A549 (cell line): Measurements from ENCODE around the gene ZNF469. TPM values are rescaled to one million over a fixed set of nuclear protein-coding genes. Genes with fewer than 3 reads are reported as not detected.

Experiments
- ATAC-seq, 2 experiments: fragments of 200-7000 bp in 1 of 2; fragments of >200 bp in 1 of 2; cut with Nextera tagmentation in 1 of 2; cut with Tn5 transposase in 1 of 2; 3 replicates each; pipeline versions ENCODE4 v1.8.0 to v1.9.1; 2018 to 2020; ENCODE audit warnings: mild to moderate bottlenecking in 1 of 2, moderate library complexity in 1 of 2
- CTCF ChIA-PET: fragments of 300-600 bp; sonication (Branson Sonifier 250); formaldehyde crosslinking; extraction: SDS; loops from one replicate; lab custom pipeline; 2021; ENCODE audit warnings: antibody characterized with exemption, inconsistent platforms; lab: Yijun Ruan, JAX
- POLR2A ChIA-PET: fragments of 350-600 bp; formaldehyde crosslinking; extraction: SDS; loops from one replicate; lab custom pipeline; 2021; ENCODE audit warnings: antibody characterized with exemption, inconsistent platforms; lab: Yijun Ruan, JAX
- DNase-seq, 2 experiments: peaks; one replicate each; pipeline versions ENCODE4 v3.0.0 to v3.0.0-alpha.2; 2011 to 2016; ENCODE audit warnings: low read depth in 1 of 2, low spot score in 1 of 2
- FAIRE-seq: peaks from 2 replicates; lab custom pipeline; 2011; peaks lifted over from hg19 to GRCh38; lab: Jason Lieb, UNC
- H3K27ac ChIP-seq, 2 experiments: fragments of >200 bp; sonication (Bioruptor Twin); formaldehyde crosslinking; 3 replicates each; pipeline ENCODE4 v1.5.1; 2016 to 2017
- H3K4me1 ChIP-seq: fragments of >200 bp; sonication (Bioruptor Twin); formaldehyde crosslinking; 3 replicates; pipeline ENCODE4 v1.6.1; 2016
- H3K4me2 ChIP-seq: fragments of >200 bp; sonication (Bioruptor Twin); formaldehyde crosslinking; 3 replicates; pipeline ENCODE4 v1.6.1; 2016
- H3K4me3 ChIP-seq: fragments of >200 bp; sonication (Bioruptor Twin); formaldehyde crosslinking; 3 replicates; pipeline ENCODE4 v1.5.1; 2016
- H3K9me3 ChIP-seq: fragments of >200 bp; sonication (Bioruptor Twin); formaldehyde crosslinking; 3 replicates; pipeline ENCODE4 v1.6.1; 2016
- CBX2 ChIP-seq: fragments of 200-600 bp; sonication (generic); IDR thresholded peaks from 2 replicates; pipeline ENCODE4 v1.6.1; 2016; ENCODE audit warnings: low read depth, mild to moderate bottlenecking, borderline replicate concordance
- CBX8 ChIP-seq: fragments of 200-600 bp; sonication (generic); IDR thresholded peaks from 2 replicates; pipeline ENCODE4 v1.6.1; 2016
- CHD2 ChIP-seq: fragments of 150-350 bp; IDR thresholded peaks from 2 replicates; pipeline ENCODE4 v1.6.1; 2014; ENCODE audit warnings: low read length; ENCODE audit not compliant: partially characterized antibody
- CHD4 ChIP-seq: fragments of 200-600 bp; sonication (generic); IDR thresholded peaks from 2 replicates; pipeline ENCODE4 v1.6.1; 2016; ENCODE audit warnings: antibody characterized with exemption, mild to moderate bottlenecking, borderline replicate concordance
- CTCF ChIP-seq: fragments of >200 bp; sonication (Bioruptor Twin); formaldehyde crosslinking; IDR thresholded peaks from 3 replicates; pipeline ENCODE4 v1.5.1; 2016
- FOSB ChIP-seq: fragments of 250-450 bp; sonication (Bioruptor Pico); IDR thresholded peaks from 2 replicates; pipeline ENCODE4 v1.5.0; 2020; ENCODE audit warnings: mild to moderate bottlenecking, moderate library complexity
- FOSL2 ChIP-seq, 2 experiments: fragments of 450-650 bp in 1 of 2; fragments of >200 bp in 1 of 2; sonication (Bioruptor Twin) in 1 of 2; formaldehyde crosslinking; IDR thresholded peaks; 2 replicates each; pipeline versions ENCODE4 v1.5.0 to v1.6.1; 2016 to 2020; ENCODE audit warnings: mild to moderate bottlenecking in 1 of 2, moderate library complexity in 1 of 2
- HDAC2 ChIP-seq: fragments of 200-600 bp; sonication (generic); IDR thresholded peaks from 2 replicates; pipeline ENCODE4 v1.6.1; 2016
- HOXA7 ChIP-seq: fragments of 250-450 bp; sonication (Bioruptor Pico); IDR thresholded peaks from 2 replicates; pipeline ENCODE4 v1.5.0; 2020; ENCODE audit warnings: mild to moderate bottlenecking, moderate library complexity
- HOXB5 ChIP-seq: fragments of 250-450 bp; sonication (Bioruptor Pico); IDR thresholded peaks from 2 replicates; pipeline ENCODE4 v1.5.0; 2020; ENCODE audit warnings: mild to moderate bottlenecking, moderate library complexity
- JUNB ChIP-seq: fragments of >200 bp; sonication (Bioruptor Twin); formaldehyde crosslinking; IDR thresholded peaks from 2 replicates; pipeline ENCODE4 v1.6.1; 2016
- KDM1A ChIP-seq: fragments of 200-600 bp; sonication (generic); IDR thresholded peaks from 2 replicates; pipeline ENCODE4 v1.6.1; 2016; ENCODE audit warnings: low read depth, mild to moderate bottlenecking
- MAX ChIP-seq: IDR thresholded peaks from 2 replicates; pipeline ENCODE4 v1.6.1; 2012
- MYC ChIP-seq: IDR thresholded peaks from 2 replicates; pipeline ENCODE4 v1.6.1; 2012; ENCODE audit warnings: mild to moderate bottlenecking, inconsistent platforms, low read length, improper control_type of control experiment, borderline replicate concordance
- NPAS2 ChIP-seq: fragments of 250-450 bp; sonication (Bioruptor Pico); IDR thresholded peaks from 2 replicates; pipeline ENCODE4 v1.8.0; 2022; ENCODE audit warnings: mild to moderate bottlenecking, moderate library complexity, borderline replicate concordance
- NR3C1 ChIP-seq: fragments of >200 bp; sonication (Bioruptor Twin); formaldehyde crosslinking; IDR thresholded peaks from 3 replicates; pipeline ENCODE4 v1.6.1; 2017
- PHF8 ChIP-seq: fragments of 200-600 bp; sonication (generic); IDR thresholded peaks from 2 replicates; pipeline ENCODE4 v1.6.1; 2016; ENCODE audit warnings: low read depth, mild to moderate bottlenecking, antibody characterized with exemption, moderate library complexity, borderline replicate concordance
- POLR2A ChIP-seq: IDR thresholded peaks from 2 replicates; pipeline ENCODE4 v1.6.1; 2012; ENCODE audit warnings: mild to moderate bottlenecking, low read length
- POLR2AphosphoS2 ChIP-seq: conservative IDR thresholded peaks from 2 replicates; pipeline ENCODE4 v1.6.1; 2012; ENCODE audit warnings: low read length, improper control_type of control experiment, inconsistent platforms
- RAD21 ChIP-seq, 2 experiments: fragments of >200 bp in 1 of 2; sonication (Bioruptor Twin) in 1 of 2; formaldehyde crosslinking in 1 of 2; IDR thresholded peaks in 1 of 2; conservative IDR thresholded peaks in 1 of 2; 2 replicates in 1 of 2; 3 replicates in 1 of 2; pipeline ENCODE4 v1.6.1; 2012 to 2018; ENCODE audit warnings: inconsistent platforms in 1 of 2
- RCOR1 ChIP-seq: fragments of 150-350 bp; IDR thresholded peaks from 2 replicates; pipeline ENCODE4 v1.6.1; 2014; ENCODE audit warnings: antibody characterized with exemption, low read length, low read depth
- REST ChIP-seq: fragments of 200-600 bp; sonication (generic); IDR thresholded peaks from 2 replicates; pipeline ENCODE4 v1.6.1; 2016; ENCODE audit warnings: antibody characterized with exemption, mild to moderate bottlenecking, moderate library complexity
- RFX5 ChIP-seq: fragments of 450-650 bp; IDR thresholded peaks from 2 replicates; pipeline ENCODE4 v1.7.1; 2014; ENCODE audit warnings: antibody characterized with exemption, mild to moderate bottlenecking, moderate library complexity
- SMC3 ChIP-seq: fragments of >200 bp; sonication (Bioruptor Twin); formaldehyde crosslinking; IDR thresholded peaks from 3 replicates; pipeline ENCODE4 v1.6.1; 2018; ENCODE audit warnings: inconsistent platforms
- TP53 ChIP-seq: fragments of 250-450 bp; sonication (Bioruptor Pico); IDR thresholded peaks from 2 replicates; pipeline ENCODE4 v1.5.0; 2021; ENCODE audit warnings: mild to moderate bottlenecking, moderate library complexity
- ZFP36 ChIP-seq: fragments of 450-650 bp; IDR thresholded peaks from 2 replicates; pipeline ENCODE4 v1.6.1; 2014; ENCODE audit warnings: borderline replicate concordance; ENCODE audit not compliant: partially characterized antibody
- ZNF302 ChIP-seq: fragments of 250-450 bp; sonication (Bioruptor Pico); IDR thresholded peaks from 2 replicates; pipeline ENCODE4 v1.9.0; 2021; ENCODE audit warnings: inconsistent platforms, mild to moderate bottlenecking, moderate library complexity
- WGBS: methylation state at CpG from one replicate; pipeline ENCODE4 v1.1.6; 2017; ENCODE audit errors: missing lambda C conversion rate; 5-methylcytosine and 5-hydroxymethylcytosine counted together
- polyA plus RNA-seq, 4 experiments: library from polyadenylated mRNA; depleted of rRNA in 3 of 4; stranded (reverse); fragments of >200 nt; fragmentation: RNase III in 1 of 4; extraction: RNeasy Plus Mini Kit Qiagen cat#74134 plus additional on column Dnase treatment in 1 of 4; gene quantifications; 2 replicates in 3 of 4; 3 replicates in 1 of 4; pipeline ENCODE4 v1.2.3, GENCODE V29; 2011 to 2017

ZNF469 gene
- polyA plus RNA-seq, 2 of the 4 experiments (the other 2 are of a cell fraction), result 0.47 to 4.4 TPM

- no peak for ATAC-seq
- FAIRE-seq, result no peak
- H3K9me3 ChIP-seq, result no peaks in the 10 kb centered on the region
- no peak overlapping the region for H3K4me3 ChIP-seq
- no peak overlapping the region for H3K4me2 ChIP-seq
- ChIA-PET POLR2A (no interaction called here), CTCF (no interaction called here)
- DNase-seq, result no peak
- no peaks in the 10 kb centered on the region for H3K4me1 ChIP-seq
- WGBS, result 90% methylated on average over 21 of the region's 21 CpGs
- TF ChIP-seq JUNB (no peak), CHD4 (no peak), SMC3 (no peak), POLR2A (no peak), ZNF302 (CRISPR knock-in tag) (no peak), RCOR1 (no peak), HOXA7 (CRISPR knock-in tag) (no peak), CHD2 (no peak), RFX5 (no peak), CBX8 (no peak), RAD21 (conservative IDR thresholded peaks at IDR 0.05 in 1 of 2, IDR thresholded peaks at IDR 0.05 in 1 of 2) (no peak), MYC (no peak), KDM1A (no peak), HOXB5 (CRISPR knock-in tag) (no peak), REST (no peak), HDAC2 (no peak), NPAS2 (CRISPR knock-in tag) (no peak), TP53 (CRISPR knock-in tag) (no peak), POLR2AphosphoS2 (no peak), NR3C1 (no peak)
- no peak overlapping the region for H3K27ac ChIP-seq
Measured at GRCh38 chr16:88395669-88396584, 13.2 kb downstream of the ZNF469 start.

- POLR2A ChIA-PET, result no interaction called here
- 88% methylated on average over 20 of the region's 20 CpGs for WGBS
- ATAC-seq (no peak), DNase-seq (peak in 1 of 2 experiments; percentile 40), FAIRE-seq (no peak)
- CTCF ChIA-PET, result no interaction called here
- no peak overlapping the region for H3K4me2 ChIP-seq
- H3K9me3 ChIP-seq, result no peaks in the 10 kb centered on the region
- H3K4me3 ChIP-seq, result no peak overlapping the region
- H3K27ac ChIP-seq, result no peak overlapping the region
- H3K4me1 ChIP-seq, result no peaks in the 10 kb centered on the region
- no peak for TF ChIP-seq HDAC2
- TF ChIP-seq CBX8, result no peak
- TF ChIP-seq MAX, result no peak
- no peak for TF ChIP-seq RAD21 (conservative IDR thresholded peaks at IDR 0.05 in 1 of 2, IDR thresholded peaks at IDR 0.05 in 1 of 2)
- TF ChIP-seq ZFP36, result no peak
- no peak for TF ChIP-seq CTCF
- no peak for TF ChIP-seq PHF8
- TF ChIP-seq FOSB (CRISPR knock-in tag), result no peak
- TF ChIP-seq REST, result no peak
- TF ChIP-seq FOSL2 (IDR thresholded peaks at IDR 0.05), result no peak
- TF ChIP-seq FOSL2 (CRISPR knock-in tag; IDR thresholded peaks at IDR 0.05), result no peak
- no peak for TF ChIP-seq JUNB
- no peak for TF ChIP-seq CBX2
Measured at GRCh38 chr16:88398170-88398873, 15.6 kb downstream of the ZNF469 start.
